MM.1S (cell line): Measurements from ENCODE around the gene PIEZO1.

ENCODE experiments used
- EZH2 ChIP-seq: fragments of 300-600 bp; sonication (generic); optimal IDR thresholded peaks from 2 replicates; pipeline ENCODE3; 2017; ENCODE audit warnings: low read depth, mild to moderate bottlenecking, antibody characterized with exemption, low read length, mixed read lengths
- TF ChIP-seq, protein P1 (sequence below): fragments of 300-600 bp; sonication (generic); IDR thresholded peaks from 2 replicates; pipeline ENCODE4 v1.5.1; 2016; ENCODE audit warnings: antibody characterized with exemption, low read length, mixed read lengths

DNA sequence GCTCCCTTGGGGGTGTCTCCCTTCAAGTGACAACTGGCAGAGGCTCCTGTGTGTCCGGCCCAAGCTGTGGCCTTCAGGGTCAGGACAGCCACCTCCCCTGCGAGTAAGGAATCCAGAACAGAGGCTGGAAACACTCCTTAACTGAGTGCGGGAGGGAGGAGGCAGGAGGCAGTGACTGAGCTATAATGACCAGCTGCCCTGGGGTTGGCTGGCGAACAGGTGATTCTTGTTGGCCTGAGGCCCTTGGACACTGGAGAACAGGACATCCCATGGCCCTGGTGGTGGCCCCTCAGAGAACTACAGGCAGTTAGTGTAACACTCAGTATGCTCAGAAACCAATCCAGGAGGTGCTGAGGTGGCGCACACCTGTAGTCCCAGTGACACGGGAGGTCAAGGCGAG is 89.3 kb downstream of the PIEZO1 start:
- TF ChIP-seq, protein P1, sequence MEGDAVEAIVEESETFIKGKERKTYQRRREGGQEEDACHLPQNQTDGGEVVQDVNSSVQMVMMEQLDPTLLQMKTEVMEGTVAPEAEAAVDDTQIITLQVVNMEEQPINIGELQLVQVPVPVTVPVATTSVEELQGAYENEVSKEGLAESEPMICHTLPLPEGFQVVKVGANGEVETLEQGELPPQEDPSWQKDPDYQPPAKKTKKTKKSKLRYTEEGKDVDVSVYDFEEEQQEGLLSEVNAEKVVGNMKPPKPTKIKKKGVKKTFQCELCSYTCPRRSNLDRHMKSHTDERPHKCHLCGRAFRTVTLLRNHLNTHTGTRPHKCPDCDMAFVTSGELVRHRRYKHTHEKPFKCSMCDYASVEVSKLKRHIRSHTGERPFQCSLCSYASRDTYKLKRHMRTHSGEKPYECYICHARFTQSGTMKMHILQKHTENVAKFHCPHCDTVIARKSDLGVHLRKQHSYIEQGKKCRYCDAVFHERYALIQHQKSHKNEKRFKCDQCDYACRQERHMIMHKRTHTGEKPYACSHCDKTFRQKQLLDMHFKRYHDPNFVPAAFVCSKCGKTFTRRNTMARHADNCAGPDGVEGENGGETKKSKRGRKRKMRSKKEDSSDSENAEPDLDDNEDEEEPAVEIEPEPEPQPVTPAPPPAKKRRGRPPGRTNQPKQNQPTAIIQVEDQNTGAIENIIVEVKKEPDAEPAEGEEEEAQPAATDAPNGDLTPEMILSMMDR = no peak
- no peak for TF ChIP-seq EZH2
